GM12878 (cell line): ENCODE results near the gene PPP1R3C. TPM values are rescaled to one million over a fixed set of nuclear protein-coding genes. Genes with fewer than 3 reads are reported as not detected.

Source experiments
- ATAC-seq: fragments of 200-7000 bp; cut with Tn5 transposase; 3 replicates; pipeline ENCODE4 v1.9.1; 2020; ENCODE audit warnings: mild to moderate bottlenecking, moderate library complexity
- BruUV-seq: library from RNA; stranded (reverse); fragments of 400-500 nt; replicated peaks from 2 replicates; lab custom pipeline; 2021; lab: Mats Ljungman, UMichigan
- CTCF ChIA-PET: fragments of 300-600 bp; sonication (Branson Sonifier 250); formaldehyde crosslinking; extraction: SDS; loops from one replicate; lab custom pipeline; 2021; ENCODE audit warnings: inconsistent platforms; lab: Yijun Ruan, JAX
- POLR2A ChIA-PET: fragments of 350-600 bp; formaldehyde crosslinking; extraction: SDS; loops from one replicate; lab custom pipeline; 2021; ENCODE audit warnings: inconsistent platforms; lab: Charles Lee
- RAD21 ChIA-PET: fragments of 300-600 bp; sonication (Branson Sonifier 250); formaldehyde crosslinking; loops from one replicate; lab custom pipeline; 2023; ENCODE audit warnings: antibody characterized with exemption; ENCODE audit not compliant: unreplicated experiment; lab: Charles Lee
- SMC1A ChIA-PET: fragments of 300-600 bp; sonication (Branson Sonifier 250); formaldehyde crosslinking; loops from one replicate; lab custom pipeline; 2023; ENCODE audit not compliant: unreplicated experiment, uncharacterized antibody; lab: Charles Lee
- DNase-seq: peaks from one replicate; pipeline ENCODE4 v3.0.0-alpha.2; 2011; ENCODE audit warnings: low read depth, low spot score
- FAIRE-seq: peaks from 3 replicates; lab custom pipeline; 2011; peaks lifted over from hg19 to GRCh38; lab: Jason Lieb, UNC
- H2AFZ ChIP-seq: 2 replicates; pipeline ENCODE4 v1.6.0; 2011; ENCODE audit warnings: low read depth, low read length, control low read depth; ENCODE audit not compliant: control insufficient read depth
- H3K27ac ChIP-seq: 2 replicates; pipeline ENCODE4 v1.5.1; 2011; ENCODE audit warnings: control low read depth; ENCODE audit not compliant: control insufficient read depth, insufficient read depth
- H3K27me3 ChIP-seq, 2 experiments: replicated peaks in 1 of 2; 2 replicates each; pipeline versions ENCODE4 v1.6.0 to v1.6.1; 2011; ENCODE audit warnings: low read length in 1 of 2; ENCODE audit not compliant: control insufficient read depth in 2 of 2, insufficient read depth in 2 of 2
- H3K36me3 ChIP-seq, 2 experiments: 2 replicates each; pipeline ENCODE4 v1.5.1; 2011; ENCODE audit warnings: low read length in 1 of 2; ENCODE audit not compliant: control insufficient read depth in 2 of 2, insufficient read depth in 2 of 2
- H3K4me1 ChIP-seq: 2 replicates; pipeline ENCODE4 v1.6.1; 2011; ENCODE audit warnings: mild to moderate bottlenecking, low read length, moderate library complexity, mixed read lengths; ENCODE audit not compliant: control insufficient read depth, insufficient read depth
- H3K4me2 ChIP-seq: 2 replicates; pipeline ENCODE4 v1.6.0; 2011; ENCODE audit warnings: control low read depth; ENCODE audit not compliant: control insufficient read depth, insufficient read depth
- H3K4me3 ChIP-seq: fragments of 200-600 bp; sonication (generic); 2 replicates; pipeline ENCODE4 v1.5.1; 2016
- H3K79me2 ChIP-seq: 2 replicates; pipeline ENCODE4 v1.6.0; 2011; ENCODE audit warnings: low read length; ENCODE audit not compliant: control insufficient read depth, insufficient read depth
- H3K9ac ChIP-seq: 2 replicates; pipeline ENCODE4 v1.8.0; 2011; ENCODE audit warnings: low read length, control low read depth, mixed read lengths; ENCODE audit not compliant: control insufficient read depth, insufficient read depth
- H3K9me3 ChIP-seq: replicated peaks from 3 replicates; pipeline ENCODE4 v1.5.1; 2011; ENCODE audit warnings: mild to moderate bottlenecking, low read length; ENCODE audit not compliant: control insufficient read depth, insufficient read depth
- H4K20me1 ChIP-seq: 2 replicates; pipeline ENCODE4 v1.6.0; 2011; ENCODE audit not compliant: control insufficient read depth, insufficient read depth
- BCL11A ChIP-seq: IDR thresholded peaks from 2 replicates; pipeline ENCODE4 v1.6.1; 2011; ENCODE audit warnings: low read depth, low read length
- DPF2 ChIP-seq: fragments of 450-650 bp; IDR thresholded peaks from 2 replicates; pipeline ENCODE4 v1.6.1; 2017; ENCODE audit warnings: mild to moderate bottlenecking
- MEF2A ChIP-seq: IDR thresholded peaks from 2 replicates; pipeline ENCODE4 v1.6.1; 2011; ENCODE audit warnings: low read depth, mild to moderate bottlenecking, low read length, moderate library complexity; ENCODE audit not compliant: insufficient read depth
- MXI1 ChIP-seq: fragments of 150-350 bp; IDR thresholded peaks from 2 replicates; pipeline ENCODE4 v1.6.1; 2011; ENCODE audit warnings: low read depth, mild to moderate bottlenecking, inconsistent platforms, low read length, improper control_type of control experiment
- NFIC ChIP-seq: IDR thresholded peaks from 2 replicates; pipeline ENCODE4 v1.6.1; 2012; ENCODE audit warnings: low read depth, mild to moderate bottlenecking, inconsistent platforms, low read length, moderate library complexity
- NFYB ChIP-seq: IDR thresholded peaks from 2 replicates; pipeline ENCODE4 v1.6.1; 2011; ENCODE audit warnings: low read depth, mild to moderate bottlenecking, low read length, improper control_type of control experiment, moderate library complexity; ENCODE audit not compliant: insufficient read depth
- POLR2A ChIP-seq: IDR thresholded peaks from 2 replicates; pipeline ENCODE4 v1.6.1; 2011; ENCODE audit warnings: low read depth, mild to moderate bottlenecking, low read length
- SREBF1 ChIP-seq: IDR thresholded peaks from 2 replicates; pipeline ENCODE4 v1.6.1; 2012; ENCODE audit warnings: mild to moderate bottlenecking, low read length
- YY1 ChIP-seq: IDR thresholded peaks from 2 replicates; pipeline ENCODE4 v1.6.1; 2011; ENCODE audit warnings: low read depth, mild to moderate bottlenecking, low read length
- WGBS: methylation state at CpG from one replicate; pipeline ENCODE4 v1.1.6; 2016; ENCODE audit warnings: low lambda C conversion rate; ENCODE audit not compliant: insufficient replicate concordance, insufficient coverage; ENCODE audit errors: missing lambda C conversion rate; 5-methylcytosine and 5-hydroxymethylcytosine counted together
- in situ Hi-C: fragments of 300-500 bp; cut with MboI; formaldehyde crosslinking; loops from 9 replicates; pipeline ENCODE4 v1.14.3; 2018; ENCODE audit warnings: mixed read lengths
- intact Hi-C: fragments of 100-400 bp; cut with micrococcal nuclease; formaldehyde crosslinking; loops from one replicate; pipeline ENCODE4 v1.14.2; 2022; ENCODE audit not compliant: unreplicated experiment
- polyA plus RNA-seq, 11 experiments: library from polyadenylated mRNA; depleted of rRNA in 4 of 11; unstranded in 6 of 11; stranded (reverse) in 5 of 11; fragments of >200 nt; fragmentation: Nextera tagmentation in 4 of 11; fragmentation: Illumina TruSeq in 1 of 11; extraction: Ambion mirVana in 4 of 11; extraction: Trizol in 1 of 11; gene quantifications; 1 replicate in 1 of 11; 2 replicates in 10 of 11; pipeline versions ENCODE4 v1.2.1 to v1.2.3, GENCODE V29; 2011 to 2016; ENCODE audit warnings: inconsistent platforms in 2 of 11, missing spikeins in 2 of 11, low read depth in 1 of 11
- total RNA-seq, 4 experiments: library from RNA; depleted of rRNA in 3 of 4; stranded (reverse); fragments of >200 nt in 3 of 4; fragmentation: Illumina TruSeq in 1 of 4; extraction: Trizol in 1 of 4; gene quantifications; 2 replicates each; pipeline versions ENCODE4 v1.2.1 to v1.2.3, GENCODE V29; 2013 to 2021
- TF ChIP-seq, protein P1 (sequence below): fragments of 450-650 bp; formaldehyde crosslinking; IDR thresholded peaks from 2 replicates; pipeline ENCODE4 v1.4.0; 2020; ENCODE audit warnings: mild to moderate bottlenecking, moderate library complexity

Gene PPP1R3C
- total and polyA plus RNA-seq, 10 of the 15 experiments (the other 5 are each of a cell fraction or from before 2014, with no cell fraction given), result 0.01 to 0.08 (median 0.04) TPM; not detected in 6

DNA sequence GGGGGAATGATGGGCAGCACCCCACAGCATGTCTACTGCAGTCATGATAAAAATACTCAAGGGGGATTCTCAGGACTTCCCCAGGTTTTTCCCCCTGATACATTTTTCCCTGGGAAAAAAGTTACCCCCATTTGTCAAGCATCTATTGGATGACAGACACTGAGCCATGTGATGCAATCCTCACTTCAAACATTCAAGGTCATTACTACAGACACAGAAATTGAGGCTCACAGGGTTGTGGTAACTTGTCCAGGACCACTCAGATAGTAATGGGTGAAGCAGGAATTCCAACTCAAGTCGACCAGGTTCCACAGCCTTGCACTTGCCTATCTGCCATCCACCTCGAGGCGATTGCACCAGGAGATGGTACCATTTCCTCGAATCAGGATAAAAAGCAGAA is 31.7 kb downstream of the PPP1R3C start:
- no peak for DNase-seq
- no peaks in the 10 kb centered on the region for H4K20me1 ChIP-seq
- no peak overlapping the region for H3K9ac ChIP-seq
- SMC1A ChIA-PET, result no interaction called here
- no peaks in the 10 kb centered on the region for H3K27me3 ChIP-seq
- H3K9me3 ChIP-seq, result no peaks in the 10 kb centered on the region
- no TSS peak for BruUV-seq
- WGBS, result 0% methylated on average over 4 of the region's 4 CpGs
- no peak overlapping the region for H2AFZ ChIP-seq
- H3K27ac ChIP-seq, result no peak overlapping the region
- no peak for TF ChIP-seq YY1
- TF ChIP-seq MEF2A, result no peak
- TF ChIP-seq, protein P1, sequence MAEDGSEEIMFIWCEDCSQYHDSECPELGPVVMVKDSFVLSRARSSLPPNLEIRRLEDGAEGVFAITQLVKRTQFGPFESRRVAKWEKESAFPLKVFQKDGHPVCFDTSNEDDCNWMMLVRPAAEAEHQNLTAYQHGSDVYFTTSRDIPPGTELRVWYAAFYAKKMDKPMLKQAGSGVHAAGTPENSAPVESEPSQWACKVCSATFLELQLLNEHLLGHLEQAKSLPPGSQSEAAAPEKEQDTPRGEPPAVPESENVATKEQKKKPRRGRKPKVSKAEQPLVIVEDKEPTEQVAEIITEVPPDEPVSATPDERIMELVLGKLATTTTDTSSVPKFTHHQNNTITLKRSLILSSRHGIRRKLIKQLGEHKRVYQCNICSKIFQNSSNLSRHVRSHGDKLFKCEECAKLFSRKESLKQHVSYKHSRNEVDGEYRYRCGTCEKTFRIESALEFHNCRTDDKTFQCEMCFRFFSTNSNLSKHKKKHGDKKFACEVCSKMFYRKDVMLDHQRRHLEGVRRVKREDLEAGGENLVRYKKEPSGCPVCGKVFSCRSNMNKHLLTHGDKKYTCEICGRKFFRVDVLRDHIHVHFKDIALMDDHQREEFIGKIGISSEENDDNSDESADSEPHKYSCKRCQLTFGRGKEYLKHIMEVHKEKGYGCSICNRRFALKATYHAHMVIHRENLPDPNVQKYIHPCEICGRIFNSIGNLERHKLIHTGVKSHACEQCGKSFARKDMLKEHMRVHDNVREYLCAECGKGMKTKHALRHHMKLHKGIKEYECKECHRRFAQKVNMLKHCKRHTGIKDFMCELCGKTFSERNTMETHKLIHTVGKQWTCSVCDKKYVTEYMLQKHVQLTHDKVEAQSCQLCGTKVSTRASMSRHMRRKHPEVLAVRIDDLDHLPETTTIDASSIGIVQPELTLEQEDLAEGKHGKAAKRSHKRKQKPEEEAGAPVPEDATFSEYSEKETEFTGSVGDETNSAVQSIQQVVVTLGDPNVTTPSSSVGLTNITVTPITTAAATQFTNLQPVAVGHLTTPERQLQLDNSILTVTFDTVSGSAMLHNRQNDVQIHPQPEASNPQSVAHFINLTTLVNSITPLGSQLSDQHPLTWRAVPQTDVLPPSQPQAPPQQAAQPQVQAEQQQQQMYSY (CRISPR knock-in tag), result no peak
- no peak for TF ChIP-seq SREBF1
- no peak for TF ChIP-seq POLR2A
- no peak for TF ChIP-seq BCL11A
- TF ChIP-seq DPF2, result no peak
- no peak for TF ChIP-seq MXI1
- TF ChIP-seq NFYB, result no peak
- TF ChIP-seq NFIC, result no peak
- TF ChIP-seq, all 136 proteins: peak for 0
- Histone ChIP-seq H3K36me3 (no peaks in the 10 kb centered on the region), H3K79me2 (no peaks in the 10 kb centered on the region), H3K4me1 (no peaks in the 10 kb centered on the region), H3K4me3 (no peak overlapping the region), H3K4me2 (no peak overlapping the region)
- in situ Hi-C loops, result no loop called here
- intact Hi-C loops, result no loop called here
- ChIA-PET CTCF (no interaction called here), RAD21 (no interaction called here), POLR2A (no interaction called here)
- FAIRE-seq (no peak), ATAC-seq (no peak)
